T-helper 17 cell (primary cell): ENCODE results near the gene CLDN1. TPM values are rescaled to one million over a fixed set of nuclear protein-coding genes. Genes with fewer than 3 reads are reported as not detected.

ENCODE experiments used
- ATAC-seq: fragments of 150-1000 bp; cut with Tn5 transposase; 2 replicates; pipeline ENCODE4 v1.10.0; 2021; ENCODE audit warnings: mild to moderate bottlenecking, moderate library complexity
- DNase-seq, 3 donors: peaks; one replicate each; pipeline versions ENCODE4 v3.0.0 to v3.0.0-alpha.2; 2020 to 2021
- H3K9me3 ChIP-seq: one replicate; pipeline ENCODE4 v1.7.0; 2013; ENCODE audit warnings: low read length, mild to moderate bottlenecking; ENCODE audit not compliant: control insufficient read depth, poor library complexity, severe bottlenecking
- H3K27ac Mint-ChIP-seq: one replicate; pipeline ENCODE4 v1.8.0; 2022; ENCODE audit warnings: mild to moderate bottlenecking, moderate library complexity, mixed read lengths
- H3K27me3 Mint-ChIP-seq: one replicate; pipeline ENCODE4 v1.8.0; 2022; ENCODE audit warnings: mixed read lengths
- H3K36me3 Mint-ChIP-seq: one replicate; pipeline ENCODE4 v1.8.0; 2022; ENCODE audit warnings: low read depth, mixed read lengths
- H3K4me1 Mint-ChIP-seq: one replicate; pipeline ENCODE4 v1.8.0; 2022; ENCODE audit warnings: mild to moderate bottlenecking, mixed read lengths
- H3K4me3 Mint-ChIP-seq: one replicate; pipeline ENCODE4 v1.8.0; 2022; ENCODE audit warnings: mild to moderate bottlenecking, moderate library complexity, mixed read lengths
- total RNA-seq, 4 donors: library from RNA in 2 of 4; stranded (reverse) in 2 of 4; gene quantifications; one replicate each; pipeline ENCODE4 v1.2.3 and lab custom pipeline; 2022 to 2026

CLDN1 gene
- total RNA-seq, 2 donors from 2014 or later = not detected

GRCh38 chr3:190323246-190323626, 990 bp upstream of the CLDN1 start:
- Mint-ChIP-seq H3K27ac (peak overlapping the region; percentile 39), H3K4me3 (peak overlapping the region; percentile 88), H3K4me1 (peaks cover 13% of the 10 kb centered on the region), H3K27me3 (peaks cover 76% of the 10 kb centered on the region), H3K36me3 (peaks cover 5% of the 10 kb centered on the region)
- DNase-seq (no peak), ATAC-seq (no peak)
- no peaks in the 10 kb centered on the region for H3K9me3 ChIP-seq

- Mint-ChIP-seq H3K36me3 (peaks cover 5% of the 10 kb centered on the region), H3K27me3 (peaks cover 79% of the 10 kb centered on the region), H3K4me3 (peak overlapping the region; percentile 88), H3K27ac (peak overlapping the region; percentile 39), H3K4me1 (peaks cover 13% of the 10 kb centered on the region)
- no peaks in the 10 kb centered on the region for H3K9me3 ChIP-seq
- no peak for ATAC-seq
- no peak for DNase-seq
Observed at GRCh38 chr3:190322604-190323245, 479 bp upstream of the CLDN1 start.

- Mint-ChIP-seq H3K4me3 (no peak overlapping the region), H3K4me1 (peaks cover 13% of the 10 kb centered on the region), H3K27ac (no peak overlapping the region), H3K36me3 (peaks cover 5% of the 10 kb centered on the region), H3K27me3 (peaks cover 69% of the 10 kb centered on the region)
- ATAC-seq (no peak), DNase-seq (no peak)
- H3K9me3 ChIP-seq = no peaks in the 10 kb centered on the region
Observed at GRCh38 chr3:190320594-190321362, 1.5 kb downstream of the CLDN1 start.

- Mint-ChIP-seq H3K4me1 (peaks cover 13% of the 10 kb centered on the region), H3K27me3 (peaks cover 70% of the 10 kb centered on the region), H3K27ac (no peak overlapping the region), H3K36me3 (peaks cover 5% of the 10 kb centered on the region), H3K4me3 (no peak overlapping the region)
- ATAC-seq (no peak), DNase-seq (no peak)
- no peaks in the 10 kb centered on the region for H3K9me3 ChIP-seq
Observed at GRCh38 chr3:190319660-190320059, 2.6 kb downstream of the CLDN1 start.

GRCh38 chr3:190318666-190319065, 3.6 kb downstream of the CLDN1 start:
- Mint-ChIP-seq H3K4me3 (no peak overlapping the region), H3K36me3 (peaks cover 5% of the 10 kb centered on the region), H3K27me3 (peaks cover 67% of the 10 kb centered on the region), H3K27ac (no peak overlapping the region), H3K4me1 (peaks cover 13% of the 10 kb centered on the region)
- no peak for DNase-seq
- ATAC-seq = no peak
- H3K9me3 ChIP-seq = no peaks in the 10 kb centered on the region

- Mint-ChIP-seq H3K27me3 (peaks cover 44% of the 10 kb centered on the region), H3K4me3 (no peak overlapping the region), H3K27ac (no peak overlapping the region), H3K4me1 (no peaks in the 10 kb centered on the region), H3K36me3 (no peaks in the 10 kb centered on the region)
- ATAC-seq (no peak), DNase-seq (no peak)
- no peaks in the 10 kb centered on the region for H3K9me3 ChIP-seq
Observed at GRCh38 chr3:190314741-190315140, 7.5 kb downstream of the CLDN1 start.

- no peaks in the 10 kb centered on the region for H3K9me3 ChIP-seq
- Mint-ChIP-seq H3K27me3 (peaks cover 13% of the 10 kb centered on the region), H3K4me1 (no peaks in the 10 kb centered on the region), H3K4me3 (no peak overlapping the region), H3K27ac (no peak overlapping the region), H3K36me3 (no peaks in the 10 kb centered on the region)
- DNase-seq = no peak
- no peak for ATAC-seq
Observed at GRCh38 chr3:190309414-190309813, 12.8 kb downstream of the CLDN1 start.

- Mint-ChIP-seq H3K27me3 (peaks cover 13% of the 10 kb centered on the region), H3K4me3 (no peak overlapping the region), H3K36me3 (no peaks in the 10 kb centered on the region), H3K27ac (no peak overlapping the region), H3K4me1 (no peaks in the 10 kb centered on the region)
- DNase-seq (no peak), ATAC-seq (no peak)
- H3K9me3 ChIP-seq = no peaks in the 10 kb centered on the region
Observed at GRCh38 chr3:190308154-190308553, 14.1 kb downstream of the CLDN1 start.

- no peak for DNase-seq
- Mint-ChIP-seq H3K27me3 (peaks cover 5% of the 10 kb centered on the region), H3K36me3 (no peaks in the 10 kb centered on the region), H3K4me1 (no peaks in the 10 kb centered on the region), H3K4me3 (no peak overlapping the region), H3K27ac (no peak overlapping the region)
- ATAC-seq = no peak
- H3K9me3 ChIP-seq = no peaks in the 10 kb centered on the region
Observed at GRCh38 chr3:190307164-190307545, 15.1 kb downstream of the CLDN1 start.

- H3K9me3 ChIP-seq = no peaks in the 10 kb centered on the region
- Mint-ChIP-seq H3K4me3 (no peak overlapping the region), H3K27me3 (peaks cover 5% of the 10 kb centered on the region), H3K4me1 (peaks cover 3% of the 10 kb centered on the region), H3K27ac (no peak overlapping the region), H3K36me3 (no peaks in the 10 kb centered on the region)
- DNase-seq (no peak), ATAC-seq (peak; percentile 55)
Observed at GRCh38 chr3:190306513-190307163, 15.6 kb downstream of the CLDN1 start.

GRCh38 chr3:190306026-190306425, 16.2 kb downstream of the CLDN1 start:
- H3K9me3 ChIP-seq = no peaks in the 10 kb centered on the region
- Mint-ChIP-seq H3K27ac (no peak overlapping the region), H3K27me3 (peaks cover 7% of the 10 kb centered on the region), H3K4me3 (no peak overlapping the region), H3K4me1 (peaks cover 6% of the 10 kb centered on the region), H3K36me3 (no peaks in the 10 kb centered on the region)
- ATAC-seq = no peak
- DNase-seq = no peak

GRCh38 chr3:190305406-190305805, 16.8 kb downstream of the CLDN1 start:
- H3K27ac Mint-ChIP-seq = no peak overlapping the region
- no peak for DNase-seq
- H3K27me3 Mint-ChIP-seq = peaks cover 14% of the 10 kb centered on the region
- no peaks in the 10 kb centered on the region for H3K9me3 ChIP-seq
- no peak for ATAC-seq
- no peak overlapping the region for H3K4me3 Mint-ChIP-seq
- no peaks in the 10 kb centered on the region for H3K36me3 Mint-ChIP-seq
- peaks cover 6% of the 10 kb centered on the region for H3K4me1 Mint-ChIP-seq

GRCh38 chr3:190303884-190304283, 18.4 kb downstream of the CLDN1 start:
- peaks cover 6% of the 10 kb centered on the region for H3K4me1 Mint-ChIP-seq
- no peak overlapping the region for H3K4me3 Mint-ChIP-seq
- H3K27ac Mint-ChIP-seq = no peak overlapping the region
- no peaks in the 10 kb centered on the region for H3K9me3 ChIP-seq
- H3K36me3 Mint-ChIP-seq = no peaks in the 10 kb centered on the region
- no peak for ATAC-seq
- H3K27me3 Mint-ChIP-seq = peaks cover 24% of the 10 kb centered on the region
- no peak for DNase-seq
